Heart left ventricle (tissue), 16 donors: ENCODE data around the gene STX8. TPM values are rescaled to one million over a fixed set of nuclear protein-coding genes. Genes with fewer than 3 reads are reported as not detected.

Experiments
- ATAC-seq, 4 donors: fragments of 200-7000 bp; cut with Tn5 transposase; one replicate each; pipeline ENCODE4 v1.9.1; 2020 to 2022; ENCODE audit warnings: moderate library complexity in 4 of 4, mild to moderate bottlenecking in 3 of 4, moderate number of reproducible peaks in 1 of 4
- DNase-seq, 5 donors: peaks; one replicate each; pipeline ENCODE4 v3.0.0-alpha.2; 2020
- H3K27ac ChIP-seq, 12 donors: fragments of 200-600 bp; sonication (generic) in 4 of 12; one replicate each; pipeline versions ENCODE4 v1.5.0 to v1.8.0; 2016 to 2022; ENCODE audit warnings: mild to moderate bottlenecking in 2 of 12
- H3K27me3 ChIP-seq, 9 donors: fragments of 200-600 bp; sonication (generic) in 2 of 9; one replicate each; pipeline versions ENCODE4 v1.5.1 to v1.8.0; 2016 to 2022; ENCODE audit warnings: mild to moderate bottlenecking in 3 of 9
- H3K36me3 ChIP-seq, 9 donors: fragments of 200-600 bp; sonication (generic) in 2 of 9; one replicate each; pipeline versions ENCODE4 v1.5.0 to v1.8.0; 2018 to 2022; ENCODE audit warnings: mild to moderate bottlenecking in 2 of 9
- H3K4me1 ChIP-seq, 12 donors: fragments of 200-600 bp; sonication (generic) in 4 of 12; one replicate each; pipeline versions ENCODE4 v1.5.0 to v1.8.0; 2016 to 2022; ENCODE audit warnings: mild to moderate bottlenecking in 3 of 12
- H3K4me3 ChIP-seq, 12 donors: fragments of 200-600 bp; sonication (generic) in 4 of 12; one replicate each; pipeline versions ENCODE4 v1.5.0 to v1.8.0; 2017 to 2022; ENCODE audit warnings: mild to moderate bottlenecking in 9 of 12, moderate library complexity in 4 of 12
- H3K9me3 ChIP-seq, 12 donors: fragments of 200-600 bp; sonication (generic) in 4 of 12; one replicate each; pipeline versions ENCODE4 v1.5.0 to v1.8.0; 2016 to 2022; ENCODE audit warnings: mild to moderate bottlenecking in 1 of 12
- CTCF ChIP-seq, 12 donors: fragments of 200-600 bp; sonication (generic) in 4 of 12; IDR thresholded peaks; one replicate each; pipeline versions ENCODE4 v1.5.0 to v1.8.0; 2018 to 2022; ENCODE audit warnings: antibody characterized with exemption in 12 of 12, mild to moderate bottlenecking in 5 of 12
- POLR2A ChIP-seq, 2 donors: fragments of 450-650 bp; IDR thresholded peaks; one replicate each; pipeline ENCODE4 v1.6.1; 2017; ENCODE audit warnings: antibody characterized with exemption in 2 of 2, mild to moderate bottlenecking in 2 of 2, moderate library complexity in 2 of 2
- WGBS, 4 donors: extraction: QIAGEN DNeasy Blood & Tissue Kit in 2 of 4; methylation state at CpG; one replicate each; pipeline versions ENCODE4 v1.1.5 to v1.1.7; 2013 to 2018; 5-methylcytosine and 5-hydroxymethylcytosine counted together
- intact Hi-C, 10 donors: fragments of 100-400 bp; cut with DNase I; formaldehyde crosslinking; loops; one replicate each; pipeline versions ENCODE4 v1.11.1 to v1.14.2; 2022
- polyA plus RNA-seq, 2 donors: library from polyadenylated mRNA; stranded (reverse); fragments of 200-250 nt; gene quantifications; one replicate each; pipeline ENCODE4 v1.2.3, GENCODE V29; 2013
- total RNA-seq, 9 donors: library from RNA; depleted of rRNA in 2 of 9; stranded (reverse); fragments of >200 nt in 2 of 9; fragmentation: NEBNext Ultra II Directional in 3 of 9; extraction: Animal tissue kit (Norgen Biotek cat#: 25700) in 3 of 9; gene quantifications; one replicate each; pipeline versions ENCODE4 v1.1.0 to v1.2.4, GENCODE V29; 2016 to 2023
- donor health status: ischemic (EF 13 %, LVEDD 7.1; RV severe dilation, severe dysfunction).
- donor health status: healthy with polysubstance abuse.
- donor health status: DM: no; HTN: yes; CAD: no.
- donor health status: DM: no; HTN: no; CAD: no.
- donor health status: ischemic (EF 25% LVEDD 6.9; RV normal size, moderate dysfunction).
- donor health status: ischemic (EF 25% LVEDD 5.7; RV mildly dilated, moderate dysfunction).
- donor health status: healthy.
- donor health status: DM: yes; HTN: yes; CAD: no.
- donor health status: ischemic (EF 35%, LVEDD 5.7; RV mildly dilated, moderate dysfunction).
- donor health status: nonischemic (EF 11% LVEDD 7.7; RV severe dilation, severe dysfunction).
- donor health status: DM: yes; HTN: yes; CAD: no.
- donor health status: PGD.
- donor health status: ischemic (EF 29% LVEDD 5.4; RV normal size, mild dysfunction).
- donor health status: nonischemic (EF 23%, LVEDD 6.1; RV moderate dilation, normal function).

The STX8 gene
- total and polyA plus RNA-seq, 11 donors = 43.2 to 86.0 (median 62.3) TPM

DNA sequence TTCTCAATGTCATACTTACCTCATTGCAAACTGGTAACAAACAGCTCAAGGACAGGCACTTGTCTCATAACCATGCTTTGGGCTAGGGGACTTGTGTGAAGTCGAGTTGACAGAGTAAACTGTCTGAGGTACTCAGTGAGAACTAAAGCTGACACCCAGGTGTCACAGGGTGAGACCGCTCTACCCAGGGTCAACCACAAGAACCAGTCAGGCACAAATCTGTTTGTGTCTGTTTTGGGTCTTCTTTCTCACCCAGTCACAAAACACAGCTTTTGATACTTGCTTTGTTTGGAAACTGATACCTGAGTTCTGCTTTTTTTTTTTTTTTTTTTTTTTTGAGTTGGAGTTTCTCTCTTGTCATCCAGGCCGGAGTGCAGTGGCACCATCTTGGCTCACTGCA is 161.1 kb downstream of the STX8 start:
- DNase-seq (no peak), ATAC-seq (no peak)
- 91 to 97% (median 94%) methylated on average over 3 of the region's 3 CpGs for WGBS, 4 donors
- no peak for TF ChIP-seq CTCF (IDR thresholded peaks at IDR 0.05)
- TF ChIP-seq POLR2A (IDR thresholded peaks at IDR 0.05) = no peak
- Histone ChIP-seq H3K9me3 (peaks cover 0 to 3% (median 0%) of the 10 kb centered on the region in 12 donors), H3K36me3 (no peaks in the 10 kb centered on the region), H3K27me3 (no peaks in the 10 kb centered on the region), H3K27ac (no peak overlapping the region), H3K4me3 (no peak overlapping the region), H3K4me1 (peaks cover 0 to 7% (median 0%) of the 10 kb centered on the region in 12 donors)
- intact Hi-C loops = no loop called here

DNA sequence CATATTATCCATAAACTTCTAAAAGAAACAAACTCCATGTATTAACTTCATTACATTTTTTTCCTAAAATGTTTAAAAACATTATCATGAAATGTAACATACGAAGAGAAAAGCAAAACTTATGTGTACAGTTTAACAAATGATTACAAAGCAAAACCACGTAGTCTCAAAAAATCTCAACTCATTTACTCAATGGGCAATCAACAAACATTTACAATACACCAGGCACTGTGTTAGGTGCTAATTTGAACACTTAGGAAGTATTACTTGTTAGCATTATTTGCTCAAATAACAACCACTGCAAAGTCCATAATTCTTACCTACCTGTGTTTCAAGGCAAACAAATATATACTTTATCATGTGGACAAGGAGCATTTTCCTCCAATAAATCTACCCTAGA is 164.9 kb downstream of the STX8 start:
- 92 to 97% (median 94%) methylated on average over 2 of the region's 2 CpGs for WGBS, 4 donors
- Histone ChIP-seq H3K9me3 (no peaks in the 10 kb centered on the region), H3K27me3 (no peaks in the 10 kb centered on the region), H3K4me3 (no peak overlapping the region), H3K4me1 (peaks cover 0 to 12% (median 0%) of the 10 kb centered on the region in 12 donors), H3K36me3 (no peaks in the 10 kb centered on the region), H3K27ac (no peak overlapping the region)
- no peak for ATAC-seq
- intact Hi-C loops = no loop called here
- no peak for DNase-seq
- TF ChIP-seq CTCF (IDR thresholded peaks at IDR 0.05) = no peak
- TF ChIP-seq POLR2A (IDR thresholded peaks at IDR 0.05) = no peak

GRCh38 chr17:9410301-9410700 is 165.3 kb downstream of the STX8 start:
- WGBS, 4 donors = 75 to 84% (median 77%) methylated on average over 9 of the region's 9 CpGs
- intact Hi-C loops = no loop called here
- Histone ChIP-seq H3K4me1 (peaks cover 0 to 12% (median 0%) of the 10 kb centered on the region in 12 donors), H3K9me3 (no peaks in the 10 kb centered on the region), H3K36me3 (no peaks in the 10 kb centered on the region), H3K27me3 (no peaks in the 10 kb centered on the region), H3K4me3 (no peak overlapping the region), H3K27ac (no peak overlapping the region)
- no peak for TF ChIP-seq CTCF (IDR thresholded peaks at IDR 0.05)
- TF ChIP-seq POLR2A (IDR thresholded peaks at IDR 0.05) = no peak
- DNase-seq = no peak
- no peak for ATAC-seq

DNA sequence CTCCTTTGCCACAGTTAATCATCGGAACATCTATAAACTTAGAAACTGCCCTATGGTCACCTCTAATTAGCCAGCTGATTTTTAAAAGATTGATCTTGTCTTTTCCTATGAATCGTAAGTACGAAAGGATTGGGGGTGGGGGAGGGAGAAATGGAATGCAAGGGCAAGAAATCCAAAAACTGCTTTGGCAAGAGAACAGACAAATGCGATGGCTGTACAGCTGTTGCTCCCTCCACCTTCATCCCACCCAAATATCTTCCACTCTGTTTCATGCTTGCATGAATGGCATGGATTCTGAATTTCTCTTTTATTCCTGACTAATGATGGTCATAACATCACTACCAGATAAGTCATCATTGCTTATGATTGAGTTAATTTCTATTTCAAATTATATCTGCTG is 165.7 kb downstream of the STX8 start:
- ATAC-seq (no peak), DNase-seq (no peak)
- 53 to 70% (median 67%) methylated on average over 4 of the region's 4 CpGs for WGBS, 4 donors
- Histone ChIP-seq H3K27ac (no peak overlapping the region), H3K4me1 (peaks cover 0 to 12% (median 0%) of the 10 kb centered on the region in 12 donors), H3K36me3 (no peaks in the 10 kb centered on the region), H3K4me3 (no peak overlapping the region), H3K27me3 (no peaks in the 10 kb centered on the region), H3K9me3 (no peaks in the 10 kb centered on the region)
- intact Hi-C loops = no loop called here
- no peak for TF ChIP-seq CTCF (IDR thresholded peaks at IDR 0.05)
- no peak for TF ChIP-seq POLR2A (IDR thresholded peaks at IDR 0.05)
